GM18907 (cell line): ENCODE data around the gene TRDN.
A peak's percentile ranks its signal among the peaks of the same experiment; 100 is the strongest.
"Not testable (repeated sequence)": the region's sequence is repeated elsewhere in the genome, so short reads cannot be mapped to it uniquely, and the experiment has no call there.

Experiments used
- ATAC-seq: cut with Tn5 transposase; IDR thresholded peaks from one replicate; pipeline ENCODE4 v1.9.1; 2021; ENCODE audit warnings: mild to moderate bottlenecking, moderate library complexity; ENCODE audit not compliant: unreplicated experiment

Gene TRDN

GRCh38 chr6:123564361-123564760, 72.4 kb downstream of the TRDN start:
- ATAC-seq, result no peak

GRCh38 chr6:123562677-123563076, 74.1 kb downstream of the TRDN start:
- ATAC-seq, result no peak

GRCh38 chr6:123562264-123562663, 74.5 kb downstream of the TRDN start:
- ATAC-seq, result no peak

DNA sequence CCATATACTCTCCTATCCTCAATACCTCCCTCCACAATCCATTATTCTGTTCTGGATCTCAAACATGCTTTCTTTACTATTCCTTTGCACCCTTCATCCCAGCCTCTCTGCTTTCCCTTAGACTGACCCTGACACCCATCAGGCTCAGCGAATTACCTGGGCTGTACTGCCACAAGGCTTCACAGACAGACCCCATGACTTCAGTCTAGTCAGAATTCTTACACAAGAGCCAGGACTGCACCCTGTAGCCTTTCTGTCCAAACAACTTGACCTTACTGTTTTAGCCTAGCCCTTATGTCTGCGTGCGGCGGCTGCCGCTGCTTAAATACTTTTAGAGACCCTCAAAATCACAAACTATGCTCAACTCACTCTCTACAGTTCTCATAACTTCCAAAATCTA, 76.9 kb downstream of the TRDN start:
- not testable (repeated sequence) for ATAC-seq

GRCh38 chr6:123557474-123557873, 79.3 kb downstream of the TRDN start:
- ATAC-seq, result not testable (repeated sequence)

DNA sequence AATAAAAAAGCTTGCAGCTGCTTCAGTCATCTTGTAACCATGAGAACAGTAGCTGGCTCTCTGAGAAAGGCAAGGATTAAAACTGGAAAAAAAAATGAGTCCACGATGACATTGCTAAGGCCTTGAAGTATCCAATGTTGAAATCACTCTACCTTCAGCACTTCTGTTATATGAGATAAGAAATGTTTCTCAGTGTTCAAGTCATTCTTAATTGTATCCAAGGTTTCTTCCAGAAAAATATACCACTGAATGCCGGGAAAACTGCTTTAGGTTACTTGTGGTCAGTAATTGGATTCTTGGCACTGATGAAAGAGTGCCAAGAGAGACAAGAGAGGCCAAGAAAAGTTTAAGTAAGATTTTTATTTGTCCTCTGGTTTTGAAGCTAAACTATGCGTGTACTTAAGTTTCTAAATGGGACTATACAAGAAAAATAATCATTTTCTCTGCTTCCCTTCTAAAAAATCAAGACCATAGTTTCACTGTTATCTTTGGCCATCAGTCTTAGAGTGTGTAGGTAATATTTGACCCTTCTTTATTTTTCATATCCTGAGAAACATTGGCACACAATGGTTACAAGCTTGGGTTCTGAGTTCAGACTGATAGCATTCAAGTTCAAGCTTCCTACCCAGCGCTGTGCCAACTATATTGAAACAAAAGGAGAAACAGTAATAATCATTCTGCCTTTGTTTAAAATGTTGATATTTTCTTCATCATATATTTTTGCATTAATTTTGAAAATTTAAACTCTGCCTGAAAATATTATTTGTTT, 84.6 kb downstream of the TRDN start:
- no peak for ATAC-seq

DNA sequence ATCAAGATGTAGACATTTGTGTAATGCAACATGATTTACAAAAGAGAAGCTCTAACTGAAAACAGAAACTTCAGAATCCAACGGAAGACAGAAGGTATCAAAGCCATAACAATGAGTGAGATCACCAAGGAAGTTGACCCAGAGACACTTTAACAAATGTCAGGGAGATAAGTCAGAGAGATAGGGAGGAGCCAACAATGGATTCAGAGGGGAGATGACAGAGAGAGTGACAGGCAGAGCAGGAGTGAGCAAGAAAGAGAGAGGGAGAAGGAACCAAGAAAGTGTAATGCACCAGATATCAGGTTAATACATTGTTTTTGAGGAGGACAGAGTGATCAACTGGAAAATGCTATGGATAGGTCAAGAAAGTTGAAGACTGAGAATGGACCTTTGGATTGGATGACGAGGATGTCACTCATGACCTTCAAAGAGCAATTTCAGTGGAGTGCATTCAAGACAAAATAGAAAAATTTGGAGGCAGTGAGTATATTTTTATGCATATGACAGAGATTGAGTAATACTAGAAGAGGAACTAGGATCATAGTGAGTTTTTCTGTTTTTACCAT, 86.6 kb downstream of the TRDN start:
- ATAC-seq, result no peak

DNA sequence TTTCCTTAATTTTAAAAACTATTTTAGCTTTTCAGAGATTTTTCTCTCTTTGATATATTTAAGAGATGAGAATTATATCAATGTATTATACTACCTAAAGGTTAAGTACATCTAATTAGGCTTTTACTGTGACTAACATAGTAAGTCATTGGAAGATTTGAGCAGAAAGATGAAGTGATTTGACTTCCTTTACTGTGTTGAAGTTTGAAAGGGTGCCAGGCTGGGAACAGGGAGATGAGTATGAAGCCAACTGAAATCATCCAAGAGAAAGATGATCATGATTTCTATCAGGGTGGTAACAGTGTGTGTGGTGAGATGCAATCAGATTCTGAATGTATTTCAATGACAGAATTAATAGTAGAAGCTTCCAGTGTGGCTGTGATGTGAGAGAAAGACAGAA, 87.3 kb downstream of the TRDN start:
- no peak for ATAC-seq

DNA sequence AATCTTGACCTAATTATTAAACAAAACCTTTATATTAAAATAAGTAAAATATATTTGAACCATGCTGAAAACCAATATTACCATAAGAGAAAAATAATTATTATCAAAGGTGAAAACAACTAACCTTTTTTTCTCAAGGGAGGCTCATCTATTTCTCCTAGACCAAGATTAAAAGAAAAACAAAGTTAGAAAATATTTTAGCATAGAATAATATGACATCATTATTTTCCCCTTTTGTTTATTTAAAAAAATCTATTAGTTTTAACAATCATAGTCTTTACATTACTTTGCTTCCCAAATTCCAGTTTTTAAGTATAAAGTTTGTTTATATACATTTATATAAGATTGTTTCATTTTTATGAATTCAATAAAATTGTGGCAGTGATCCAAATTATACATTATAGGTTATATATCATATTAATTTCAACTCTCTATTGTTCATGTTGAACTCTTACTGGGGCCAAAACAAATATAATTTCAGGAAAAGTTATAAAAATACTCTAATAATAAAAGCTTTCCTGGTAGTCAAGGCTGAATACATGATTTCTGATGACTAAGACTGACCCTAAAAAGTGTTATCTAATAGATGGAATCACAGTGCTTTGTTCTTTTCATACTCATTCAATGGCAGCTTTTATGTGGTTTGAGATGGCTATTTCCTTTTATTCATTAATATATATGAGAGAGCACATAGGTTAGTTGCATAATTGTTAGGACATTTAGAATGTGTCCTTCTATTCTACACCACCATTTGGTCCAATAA, 89.4 kb downstream of the TRDN start:
- ATAC-seq, result no peak

- no peak for ATAC-seq
Measured at GRCh38 chr6:123546537-123546936, 90.2 kb downstream of the TRDN start.

GRCh38 chr6:123541462-123541861, 95.3 kb downstream of the TRDN start:
- ATAC-seq, result no peak

GRCh38 chr6:123533862-123534648, 102.7 kb downstream of the TRDN start:
- no peak for ATAC-seq

- ATAC-seq, result peak; percentile 45
Measured at GRCh38 chr6:123529843-123530242, 106.9 kb downstream of the TRDN start.

DNA sequence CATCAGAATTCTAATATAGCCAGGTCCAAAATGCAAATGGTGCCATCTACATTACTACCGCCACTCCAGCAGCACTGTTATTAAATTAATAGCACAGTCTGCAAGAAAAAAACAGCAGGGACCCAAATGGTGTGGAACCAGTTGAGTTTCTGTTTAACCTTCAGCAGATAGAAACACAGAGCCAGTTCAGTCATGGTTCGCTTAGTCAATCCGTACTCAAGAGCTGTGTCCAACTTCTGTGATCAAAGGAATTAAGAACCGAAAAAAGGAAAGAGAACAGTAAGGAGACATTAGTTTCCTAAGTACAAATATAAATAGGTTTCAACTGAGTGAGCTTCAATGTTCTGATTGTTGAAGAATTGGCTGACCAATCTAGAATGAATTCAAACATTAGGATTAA, 107.7 kb downstream of the TRDN start:
- ATAC-seq, result no peak

DNA sequence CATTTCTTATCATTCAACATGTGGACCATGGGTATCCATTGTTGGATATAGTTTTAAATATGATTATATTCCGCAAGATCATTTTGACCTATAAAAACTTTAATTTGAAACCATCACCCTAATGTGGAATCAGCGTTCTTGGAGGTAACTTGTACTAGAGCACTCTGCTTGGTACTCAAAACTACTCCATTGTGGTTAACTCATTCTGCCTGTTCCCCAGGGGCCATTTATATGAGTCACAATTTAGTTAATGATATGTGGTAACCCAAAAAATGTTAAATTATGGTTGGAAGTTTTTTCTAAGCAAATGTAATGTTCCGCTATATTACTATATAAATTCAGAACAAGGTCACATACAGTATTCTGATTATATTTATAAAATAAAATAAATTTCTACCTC, 109.3 kb downstream of the TRDN start:
- ATAC-seq, result no peak

- ATAC-seq, result peak; percentile 58
Measured at GRCh38 chr6:123526128-123526527, 110.6 kb downstream of the TRDN start.

DNA sequence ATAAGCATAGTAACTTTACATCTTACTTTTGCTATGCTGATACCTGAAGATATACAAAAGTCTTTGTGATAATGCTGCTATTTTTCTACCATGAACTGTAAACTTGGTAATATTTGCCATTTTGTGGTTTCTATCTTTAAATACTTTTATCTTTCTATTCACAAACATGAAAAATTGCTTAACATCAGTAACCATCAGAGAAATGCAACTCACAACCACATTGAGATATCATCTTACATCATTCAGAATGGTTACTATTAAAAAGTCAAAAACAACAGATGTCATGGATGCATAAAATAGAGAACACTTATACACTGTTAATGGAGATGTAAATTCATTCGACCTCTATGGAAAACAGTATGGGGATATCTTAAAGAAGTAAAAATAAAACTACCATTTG, 112.0 kb downstream of the TRDN start:
- no peak for ATAC-seq

DNA sequence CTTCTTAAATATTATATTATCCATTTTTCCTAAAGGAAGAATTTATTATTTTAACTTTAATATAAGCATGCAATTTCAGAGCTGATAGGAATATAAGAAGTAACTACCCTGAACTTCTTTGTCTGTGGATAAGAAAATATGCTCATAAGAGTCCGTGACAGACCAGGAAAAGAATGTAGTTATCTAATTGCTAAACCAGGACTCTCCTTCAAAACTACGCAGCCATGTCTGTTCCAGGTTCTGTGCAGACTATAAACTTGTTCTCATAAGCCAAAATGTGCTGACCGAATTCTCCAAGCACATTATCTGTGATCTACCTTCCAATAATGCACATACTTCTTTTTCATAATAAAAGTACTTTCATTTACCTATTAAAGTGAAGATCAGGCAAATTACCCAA, 116.5 kb downstream of the TRDN start:
- no peak for ATAC-seq

- no peak for ATAC-seq
Measured at GRCh38 chr6:123519189-123519505, 117.6 kb downstream of the TRDN start.

DNA sequence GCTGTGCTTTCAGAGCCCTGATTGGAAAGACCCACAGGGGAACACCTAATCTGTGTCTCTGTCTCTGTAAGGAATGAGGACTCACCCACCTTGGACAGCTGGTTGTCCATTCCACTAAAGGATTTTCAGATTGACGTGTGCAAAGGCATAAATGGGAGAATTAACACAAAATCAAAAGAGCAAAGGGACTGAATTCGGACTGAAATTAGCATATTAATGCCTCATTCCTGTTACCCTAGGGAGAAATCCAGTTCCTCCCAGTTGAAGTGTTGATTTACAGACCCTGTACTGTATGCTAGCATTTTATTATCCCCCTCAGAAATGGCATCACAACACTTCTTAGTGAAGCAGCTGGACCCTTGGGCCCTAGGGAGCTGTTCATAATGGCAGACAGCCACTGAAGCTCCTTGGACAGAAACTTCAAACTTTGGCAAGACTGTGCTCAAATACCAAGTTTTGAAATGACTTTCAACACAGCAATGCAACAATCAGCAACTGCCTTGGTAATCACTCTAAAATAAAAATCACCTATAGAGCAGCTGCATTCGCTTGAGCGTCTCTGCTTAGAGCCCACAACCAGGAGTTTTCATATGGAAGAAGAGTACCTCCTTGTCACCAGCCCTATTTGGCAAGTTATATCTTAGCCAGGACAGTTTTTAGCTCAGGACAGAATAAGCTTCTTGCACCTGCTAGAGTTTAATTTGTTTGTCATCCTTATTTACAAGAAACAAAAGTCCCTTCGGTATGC, 118.1 kb downstream of the TRDN start:
- no peak for ATAC-seq

GRCh38 chr6:123515715-123516114, 121.0 kb downstream of the TRDN start:
- no peak for ATAC-seq
